ENCODE measurements around the gene DCP2.

- TF ChIP-seq CTCF (IDR thresholded peaks at IDR 0.05) (no peak), POLR2A (IDR thresholded peaks at IDR 0.05) (no peak)
Observed at GRCh38 chr5:112973904-112974303, 2.7 kb upstream of the DCP2 start.
